Hindlimb muscle (tissue), 1 donor: ENCODE data around the gene ESYT1. TPM values are rescaled to one million over a fixed set of nuclear protein-coding genes. Genes with fewer than 3 reads are reported as not detected.

Source experiments
- DNase-seq: peaks from one replicate; pipeline ENCODE4 v3.0.0-alpha.2; 2013
- polyA plus RNA-seq: library from polyadenylated mRNA; unstranded; fragments of 120-200 nt; gene quantifications from one replicate; pipeline ENCODE4 v1.2.1, GENCODE V29; 2013; ENCODE audit not compliant: insufficient read length

Gene ESYT1
- polyA plus RNA-seq, 1 donor: 87.7 TPM

- peak; percentile 88 for DNase-seq
Measured at GRCh38 chr12:56157201-56158028, 29.3 kb downstream of the ESYT1 start.

DNA sequence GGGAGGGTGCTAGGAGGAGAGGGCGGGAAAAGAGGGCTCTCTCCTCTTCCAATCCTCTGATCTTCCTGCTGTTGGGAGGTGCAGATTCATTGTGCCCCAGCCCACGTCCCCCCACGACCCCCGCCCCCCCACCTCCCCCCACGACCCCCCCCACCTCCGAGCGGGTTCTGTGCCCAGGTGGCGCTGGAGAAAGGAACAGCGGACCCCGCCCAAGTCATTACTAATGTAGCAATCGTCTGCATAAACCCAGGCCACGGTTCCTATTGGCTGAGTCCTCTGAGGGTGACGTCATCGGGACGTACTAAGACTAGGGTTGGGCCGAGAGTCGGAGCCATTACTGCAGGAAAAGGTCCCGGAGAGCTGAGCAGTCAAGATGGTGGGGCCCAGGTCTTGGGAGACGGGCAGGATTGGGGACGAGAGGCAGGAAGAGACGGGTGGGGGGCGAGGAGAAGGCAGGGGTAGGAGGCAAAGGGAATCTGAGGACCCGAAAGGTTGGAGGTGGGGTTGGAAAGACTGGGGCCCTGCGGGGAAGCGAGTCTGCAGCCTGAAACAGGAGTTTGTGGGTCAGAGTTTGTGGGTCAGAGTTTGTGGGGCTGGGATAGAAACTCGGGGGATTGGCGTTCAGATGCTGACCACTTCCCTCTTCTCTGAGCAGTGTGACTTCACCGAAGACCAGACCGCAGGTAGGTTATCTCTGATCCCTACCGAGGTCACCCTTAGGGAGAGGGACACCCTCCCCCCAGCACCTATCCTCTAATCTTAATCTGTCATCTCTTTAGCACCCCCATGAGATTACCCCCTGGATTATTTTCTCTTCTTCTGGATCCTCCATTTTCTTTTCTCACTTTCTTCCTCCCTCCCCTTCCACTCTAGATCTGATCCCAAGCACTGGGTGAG lies 30.2 kb downstream of the ESYT1 start, which contains the start of gene MYL6:
Gene MYL6 (plus strand): TSS at position 331 of the 897 bp plus-strand sequence. CDS start 43 bp downstream, at position 374.
- DNase-seq: peak; percentile 97

GRCh38 chr12:56158926-56159461 lies 30.9 kb downstream of the ESYT1 start:
- DNase-seq: peak; percentile 48

DNA sequence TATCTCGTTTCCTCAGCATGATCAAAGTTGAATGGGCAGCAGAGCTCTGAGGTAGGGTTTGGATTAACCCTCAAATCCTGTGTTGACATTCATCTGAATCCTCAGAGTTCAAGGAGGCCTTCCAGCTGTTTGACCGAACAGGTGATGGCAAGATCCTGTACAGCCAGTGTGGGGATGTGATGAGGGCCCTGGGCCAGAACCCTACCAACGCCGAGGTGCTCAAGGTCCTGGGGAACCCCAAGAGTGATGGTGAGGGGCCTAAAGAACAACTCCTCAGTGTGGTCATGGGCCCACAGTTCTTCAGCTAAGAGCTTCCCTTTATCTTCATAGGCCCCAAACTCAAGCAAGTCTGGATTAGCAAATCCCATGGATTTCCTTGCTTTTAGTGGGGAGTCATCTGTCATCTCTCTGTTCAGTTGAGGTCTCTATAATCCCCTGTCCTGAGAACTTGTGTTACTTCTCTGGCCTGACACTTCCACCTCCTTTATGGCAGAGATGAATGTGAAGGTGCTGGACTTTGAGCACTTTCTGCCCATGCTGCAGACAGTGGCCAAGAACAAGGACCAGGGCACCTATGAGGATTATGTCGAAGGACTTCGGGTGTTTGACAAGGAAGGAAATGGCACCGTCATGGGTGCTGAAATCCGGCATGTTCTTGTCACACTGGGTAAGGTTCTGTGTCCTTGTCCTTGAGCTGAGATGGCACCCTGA lies 31.6 kb downstream of the ESYT1 start:
- no peak for DNase-seq

DNA sequence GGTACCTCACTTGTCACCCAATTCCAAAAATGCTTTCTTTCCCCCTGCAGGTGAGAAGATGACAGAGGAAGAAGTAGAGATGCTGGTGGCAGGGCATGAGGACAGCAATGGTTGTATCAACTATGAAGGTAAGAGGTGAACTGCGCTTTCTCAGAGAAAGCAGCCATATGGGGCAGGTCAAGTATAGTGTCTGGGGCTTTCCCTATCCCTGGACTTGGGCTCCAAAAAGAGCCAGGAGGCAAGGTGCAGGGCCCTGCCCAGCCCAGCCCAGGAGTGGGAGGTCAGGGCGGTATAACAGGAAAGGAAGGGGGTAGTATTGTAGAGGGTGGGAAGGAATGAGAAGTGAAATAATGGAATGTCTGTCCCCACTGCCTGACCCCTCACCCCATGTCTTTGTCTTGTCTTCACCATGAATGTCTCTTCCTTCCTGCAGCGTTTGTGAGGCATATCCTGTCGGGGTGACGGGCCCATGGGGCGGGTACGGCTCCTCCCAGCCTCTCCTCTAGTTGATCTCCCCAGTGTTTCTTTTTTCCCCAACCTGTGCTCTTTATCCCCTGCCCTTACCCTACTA lies 32.2 kb downstream of the ESYT1 start:
- DNase-seq: no peak

- DNase-seq: no peak
Measured at GRCh38 chr12:56160894-56161689, 33.0 kb downstream of the ESYT1 start.

DNA sequence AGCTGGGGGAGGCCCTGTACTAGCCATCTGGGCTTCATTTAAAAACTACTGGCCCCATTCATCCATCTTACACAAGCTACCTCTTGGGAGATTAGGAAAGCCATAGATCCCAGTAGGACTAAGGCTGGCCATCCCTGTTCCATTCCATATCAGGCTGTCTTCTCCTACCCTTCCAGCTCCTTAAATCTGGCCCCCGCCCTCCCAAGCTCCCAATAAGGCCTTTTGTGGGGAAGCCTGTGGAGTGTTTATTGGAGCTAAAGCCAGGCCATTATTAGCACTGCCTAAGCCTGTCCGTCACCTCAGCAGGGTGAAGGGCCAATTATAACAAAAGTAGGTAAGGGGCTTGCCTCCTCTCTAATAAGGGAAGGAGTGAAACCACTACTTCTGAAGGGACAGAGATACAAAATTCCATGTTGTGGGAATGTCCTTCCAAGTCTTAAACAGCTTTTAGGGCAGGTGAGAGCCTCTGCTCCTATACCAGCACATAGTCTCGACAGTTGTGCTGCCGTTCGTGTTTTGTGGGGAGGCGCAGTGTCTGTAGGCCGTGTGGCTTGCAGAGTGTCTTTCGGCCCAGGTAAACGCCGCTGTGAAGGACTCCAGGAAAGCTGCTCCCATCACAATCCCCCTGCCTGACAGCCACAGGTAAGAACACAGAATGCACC lies 33.8 kb downstream of the ESYT1 start:
- no peak for DNase-seq

DNA sequence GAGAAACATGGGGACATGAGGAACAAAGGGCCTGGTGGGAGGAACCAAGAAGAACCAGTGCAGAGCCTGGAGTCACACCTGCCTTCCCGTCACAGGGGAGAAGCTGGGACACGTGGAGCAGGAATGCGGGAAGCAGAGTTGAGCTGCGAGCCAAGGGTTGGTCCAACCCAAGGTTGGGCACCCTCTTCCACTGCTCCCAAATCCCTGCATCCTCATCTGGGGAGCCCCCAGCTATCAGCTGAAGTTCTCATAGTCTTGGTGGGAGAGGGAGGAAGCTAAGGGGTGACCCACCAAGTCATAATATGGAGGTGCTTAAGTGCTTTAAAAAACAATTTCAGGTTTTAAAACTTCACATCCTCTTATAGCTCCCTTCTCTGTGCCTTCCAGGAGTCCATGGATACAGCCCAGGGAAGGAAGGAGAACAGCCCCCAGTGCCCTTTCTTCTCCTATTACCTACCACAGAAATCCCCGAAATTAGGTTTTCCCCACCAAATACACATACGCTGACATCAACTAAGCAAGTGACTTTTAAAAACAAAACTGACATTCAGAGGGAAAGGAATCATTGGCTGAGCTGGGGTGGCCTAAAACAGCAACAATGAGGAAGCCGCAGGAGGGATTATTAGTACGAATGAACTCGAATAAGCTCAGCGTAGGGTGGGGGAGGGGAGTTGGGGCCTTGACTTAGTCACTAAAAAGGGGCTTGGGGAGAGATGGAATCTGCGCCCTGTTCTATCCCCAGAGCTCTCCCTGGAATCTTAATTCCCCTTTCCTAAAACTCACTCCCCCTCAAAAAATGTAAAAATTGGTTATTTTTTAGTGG lies 34.6 kb downstream of the ESYT1 start:
- DNase-seq: no peak

- DNase-seq: no peak
Measured at GRCh38 chr12:56163533-56164344, 35.7 kb downstream of the ESYT1 start.

- no peak for DNase-seq
Measured at GRCh38 chr12:56164345-56164729, 36.3 kb downstream of the ESYT1 start.

DNA sequence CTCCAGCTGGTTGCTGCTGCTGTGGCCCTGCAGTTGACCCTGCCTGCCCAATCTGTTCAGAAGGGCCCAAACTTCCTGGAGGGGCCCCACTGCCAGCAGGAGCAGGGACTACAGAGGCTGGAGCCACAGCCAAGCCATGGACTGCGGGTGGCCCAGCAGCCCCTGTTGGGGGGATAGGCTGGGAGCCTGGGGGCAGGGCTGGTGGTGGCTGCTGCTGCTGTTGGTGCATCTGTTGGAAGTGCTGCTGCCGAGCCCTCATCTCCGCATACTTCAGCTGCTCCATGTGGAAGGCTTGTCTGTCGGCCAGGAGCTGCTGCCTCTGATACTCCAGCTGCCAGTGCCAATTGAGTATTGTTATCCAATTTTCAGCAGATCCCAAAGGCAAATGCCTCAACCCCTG lies 37.3 kb downstream of the ESYT1 start:
- no peak for DNase-seq

GRCh38 chr12:56169229-56169759 lies 41.2 kb downstream of the ESYT1 start:
- DNase-seq: no peak

- DNase-seq: no peak
Measured at GRCh38 chr12:56172839-56173238, 44.8 kb downstream of the ESYT1 start.

DNA sequence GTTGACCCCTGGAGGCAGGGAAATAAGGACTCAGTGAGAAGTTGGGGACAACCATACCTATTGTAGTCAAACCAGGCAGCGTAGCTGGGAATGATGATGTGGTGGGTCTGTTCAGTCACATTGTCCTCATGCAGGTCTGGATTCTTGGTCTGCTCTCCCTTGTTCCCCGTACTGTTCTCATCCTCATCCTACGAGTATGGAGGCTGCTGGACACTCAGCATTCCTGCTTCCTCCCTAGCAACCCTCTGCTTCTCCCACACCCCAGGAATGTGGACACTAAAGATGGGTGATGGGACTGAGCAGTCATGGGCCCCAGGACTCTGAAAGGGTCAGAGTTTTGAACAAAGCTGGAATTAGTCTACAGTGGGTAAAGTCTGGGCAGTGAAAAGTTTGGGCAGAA lies 50.3 kb downstream of the ESYT1 start:
- DNase-seq: no peak

DNA sequence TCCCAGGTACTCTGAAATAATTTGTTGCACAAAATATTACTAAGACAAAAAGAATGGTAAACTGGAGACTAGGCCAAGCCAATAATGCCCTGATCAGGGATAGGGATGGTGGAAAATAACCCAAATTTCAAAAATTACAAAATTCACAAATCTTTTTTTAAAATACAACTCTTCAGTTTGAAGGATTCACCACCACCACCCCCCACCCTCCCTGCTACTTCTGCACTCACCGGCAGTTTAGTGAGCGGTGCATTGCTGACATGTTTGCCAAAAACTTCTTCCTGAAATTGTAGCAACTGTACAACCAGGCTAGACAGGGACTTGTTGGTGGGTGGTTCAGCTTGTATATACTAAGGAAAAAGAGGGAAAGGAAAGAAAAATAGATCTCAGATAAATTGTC lies 58.9 kb downstream of the ESYT1 start:
- no peak for DNase-seq

- DNase-seq: no peak
Measured at GRCh38 chr12:56188131-56188777, 60.2 kb downstream of the ESYT1 start.

- DNase-seq: peak; percentile 19
Measured at GRCh38 chr12:56188778-56189098, 60.7 kb downstream of the ESYT1 start.
